Upper lobe of left lung (tissue), 4 donors: ENCODE data around the gene ATP6V1G2.

Experiments used
- CTCF ChIP-seq, 6 experiments: fragments of 450-650 bp in 4 of 6; fragments of 200-600 bp in 2 of 6; sonication (generic) in 2 of 6; IDR thresholded peaks; one replicate each; pipeline ENCODE4 v1.5.1; 2016 to 2019; ENCODE audit warnings: antibody characterized with exemption in 6 of 6
- EP300 ChIP-seq, 4 donors: sonication (generic); formaldehyde crosslinking; IDR thresholded peaks; one replicate each; pipeline ENCODE4 v1.5.1; 2017; ENCODE audit warnings: antibody characterized with exemption in 4 of 4, control low read depth in 2 of 4
- POLR2A ChIP-seq, 4 donors: fragments of 450-650 bp; IDR thresholded peaks; one replicate each; pipeline ENCODE4 v1.5.1; 2016 to 2017; ENCODE audit warnings: antibody characterized with exemption in 4 of 4, mild to moderate bottlenecking in 2 of 4
- POLR2AphosphoS5 ChIP-seq, 2 donors: sonication (generic); formaldehyde crosslinking; IDR thresholded peaks; one replicate each; pipeline ENCODE4 v1.5.1; 2017; ENCODE audit warnings: antibody characterized with exemption in 2 of 2

DNA sequence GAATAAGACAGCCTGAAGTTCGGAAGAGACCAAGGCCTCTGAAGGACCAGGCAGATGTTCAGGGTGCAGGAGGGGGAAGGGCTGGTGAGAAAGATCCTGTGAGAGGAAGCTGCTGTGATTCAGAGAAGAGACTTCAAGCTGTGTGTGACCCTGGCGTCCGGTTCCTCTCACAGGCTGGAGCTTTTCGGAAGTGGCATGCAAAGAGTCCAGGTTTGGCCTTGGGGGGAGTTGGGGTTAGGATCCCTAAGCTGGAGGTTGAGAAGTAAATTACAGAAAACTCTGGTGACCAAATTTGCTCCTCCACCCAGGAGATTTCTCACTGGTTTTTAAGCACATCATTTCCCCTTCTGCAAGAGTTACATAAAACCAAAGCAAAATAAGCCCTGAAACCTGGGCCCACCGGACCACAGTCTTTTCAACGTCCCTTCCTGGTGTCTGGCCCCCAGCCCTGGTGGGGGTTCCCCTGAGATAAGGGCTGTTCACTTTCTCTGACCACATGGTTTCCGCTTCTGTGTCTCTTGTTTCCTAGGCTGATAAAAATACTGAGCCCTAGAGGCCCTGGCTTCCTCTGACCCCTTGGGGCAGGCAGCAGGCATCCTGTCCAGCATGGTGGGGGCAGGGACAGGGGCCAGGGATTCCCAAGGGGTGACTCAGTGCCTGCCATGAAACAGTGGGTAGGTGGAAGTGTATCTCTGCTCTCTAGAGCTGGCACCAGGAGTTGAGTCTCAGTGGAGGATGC is 13.7 kb upstream of the ATP6V1G2 start:
- no peak for TF ChIP-seq POLR2A (IDR thresholded peaks at IDR 0.05)
- peak; percentile 88 to 93 for TF ChIP-seq POLR2AphosphoS5 (IDR thresholded peaks at IDR 0.05)
- no peak for TF ChIP-seq CTCF (IDR thresholded peaks at IDR 0.05)
- peak in 2 of 4 donors; percentile 79 to 85 for TF ChIP-seq EP300 (IDR thresholded peaks at IDR 0.05)
